HFF-Myc (cell line): ENCODE measurements around the gene LYAR.
A peak's percentile ranks its signal among the peaks of the same experiment; 100 is the strongest.
"Not testable (repeated sequence)": the region's sequence is repeated elsewhere in the genome, so short reads cannot be mapped to it uniquely, and the experiment has no call there.

Experiments used
- DNase-seq: peaks from one replicate; pipeline ENCODE4 v3.0.0-alpha.2; 2011; ENCODE audit warnings: low read depth; ENCODE audit errors: extremely low read depth
- H3K4me3 ChIP-seq: replicated peaks from 2 replicates; pipeline ENCODE4 v1.5.1; 2011; ENCODE audit warnings: low read depth, mild to moderate bottlenecking, control low read depth, low read length
- TF ChIP-seq, protein P1 (sequence below): IDR thresholded peaks from 2 replicates; pipeline ENCODE4 v1.5.1; 2012; ENCODE audit warnings: mild to moderate bottlenecking, low read depth, low read length, control low read depth; ENCODE audit errors: missing control alignments

LYAR gene

GRCh38 chr4:4247696-4248028, 42.3 kb downstream of the LYAR start:
- no peak for DNase-seq
- TF ChIP-seq, protein P1, sequence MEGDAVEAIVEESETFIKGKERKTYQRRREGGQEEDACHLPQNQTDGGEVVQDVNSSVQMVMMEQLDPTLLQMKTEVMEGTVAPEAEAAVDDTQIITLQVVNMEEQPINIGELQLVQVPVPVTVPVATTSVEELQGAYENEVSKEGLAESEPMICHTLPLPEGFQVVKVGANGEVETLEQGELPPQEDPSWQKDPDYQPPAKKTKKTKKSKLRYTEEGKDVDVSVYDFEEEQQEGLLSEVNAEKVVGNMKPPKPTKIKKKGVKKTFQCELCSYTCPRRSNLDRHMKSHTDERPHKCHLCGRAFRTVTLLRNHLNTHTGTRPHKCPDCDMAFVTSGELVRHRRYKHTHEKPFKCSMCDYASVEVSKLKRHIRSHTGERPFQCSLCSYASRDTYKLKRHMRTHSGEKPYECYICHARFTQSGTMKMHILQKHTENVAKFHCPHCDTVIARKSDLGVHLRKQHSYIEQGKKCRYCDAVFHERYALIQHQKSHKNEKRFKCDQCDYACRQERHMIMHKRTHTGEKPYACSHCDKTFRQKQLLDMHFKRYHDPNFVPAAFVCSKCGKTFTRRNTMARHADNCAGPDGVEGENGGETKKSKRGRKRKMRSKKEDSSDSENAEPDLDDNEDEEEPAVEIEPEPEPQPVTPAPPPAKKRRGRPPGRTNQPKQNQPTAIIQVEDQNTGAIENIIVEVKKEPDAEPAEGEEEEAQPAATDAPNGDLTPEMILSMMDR: no peak

DNA sequence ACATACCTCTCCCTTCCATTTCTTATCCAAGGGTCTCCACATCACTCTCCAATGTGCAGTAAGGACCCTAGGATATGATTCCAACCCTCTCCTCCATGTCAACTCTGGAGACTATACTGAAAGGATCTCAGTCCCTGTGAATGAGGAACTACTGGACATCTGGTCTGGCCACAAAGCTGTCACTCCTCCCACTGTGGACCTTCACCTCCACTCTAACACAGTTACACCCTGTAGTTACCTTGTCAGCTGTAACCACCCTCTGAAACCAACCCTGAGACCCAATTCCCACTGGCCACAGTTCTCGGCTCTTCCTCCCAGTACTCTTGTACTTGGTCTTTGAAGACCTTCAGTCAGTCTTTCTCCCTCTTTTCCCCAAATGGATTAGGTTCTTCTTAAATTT, 44.8 kb downstream of the LYAR start:
- TF ChIP-seq, protein P1: no peak
- no peak for DNase-seq
- no peak overlapping the region for H3K4me3 ChIP-seq

More at GRCh38 chr4:4247696-4248028, 42.3 kb downstream of the LYAR start:
- peak overlapping the region; percentile 97 for H3K4me3 ChIP-seq

DNA sequence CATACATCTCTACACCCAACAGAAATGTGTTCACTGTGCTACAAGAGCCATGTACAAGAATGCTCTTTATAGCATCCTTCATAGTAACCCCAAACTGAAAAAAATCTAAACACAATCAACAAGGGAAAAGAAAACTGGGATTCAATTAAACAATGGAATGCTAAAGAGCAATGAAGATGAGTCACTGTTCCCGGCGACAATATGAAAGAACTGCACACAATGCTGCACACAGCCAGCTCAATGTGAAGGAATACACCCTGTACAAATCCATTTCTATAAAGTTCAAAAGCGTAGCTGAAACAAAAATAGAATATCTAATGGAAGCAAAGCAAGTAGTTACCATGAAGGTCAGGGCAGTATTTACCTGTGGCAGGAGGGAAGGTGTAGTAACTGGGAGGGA, 50.4 kb downstream of the LYAR start:
- DNase-seq, H3K4me3 ChIP-seq: not testable (repeated sequence)

- no peak overlapping the region for H3K4me3 ChIP-seq
- TF ChIP-seq, protein P1: no peak
- no peak for DNase-seq
Measured at GRCh38 chr4:4233610-4234009, 56.3 kb downstream of the LYAR start.

DNA sequence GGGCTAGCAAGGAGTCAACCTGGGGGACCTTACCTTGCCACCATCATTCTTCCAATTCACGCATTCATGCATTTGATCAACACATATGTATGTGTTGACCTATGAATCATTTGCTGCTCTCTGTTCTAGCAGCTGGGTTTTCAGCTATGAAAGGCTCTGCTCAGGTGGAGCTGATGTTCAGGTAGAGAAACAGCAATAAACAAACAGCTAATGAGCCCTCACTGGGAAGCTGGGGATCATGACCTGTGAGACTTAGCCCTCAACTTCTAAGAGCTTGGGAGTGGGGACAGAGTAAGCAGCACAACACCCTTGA, 61.6 kb downstream of the LYAR start:
- no peak for DNase-seq
- TF ChIP-seq, protein P1: no peak
- H3K4me3 ChIP-seq: no peak overlapping the region

- no peak for DNase-seq
- H3K4me3 ChIP-seq: no peak overlapping the region
- TF ChIP-seq, protein P1: no peak
Measured at GRCh38 chr4:4227510-4228355, 62.2 kb downstream of the LYAR start.

DNA sequence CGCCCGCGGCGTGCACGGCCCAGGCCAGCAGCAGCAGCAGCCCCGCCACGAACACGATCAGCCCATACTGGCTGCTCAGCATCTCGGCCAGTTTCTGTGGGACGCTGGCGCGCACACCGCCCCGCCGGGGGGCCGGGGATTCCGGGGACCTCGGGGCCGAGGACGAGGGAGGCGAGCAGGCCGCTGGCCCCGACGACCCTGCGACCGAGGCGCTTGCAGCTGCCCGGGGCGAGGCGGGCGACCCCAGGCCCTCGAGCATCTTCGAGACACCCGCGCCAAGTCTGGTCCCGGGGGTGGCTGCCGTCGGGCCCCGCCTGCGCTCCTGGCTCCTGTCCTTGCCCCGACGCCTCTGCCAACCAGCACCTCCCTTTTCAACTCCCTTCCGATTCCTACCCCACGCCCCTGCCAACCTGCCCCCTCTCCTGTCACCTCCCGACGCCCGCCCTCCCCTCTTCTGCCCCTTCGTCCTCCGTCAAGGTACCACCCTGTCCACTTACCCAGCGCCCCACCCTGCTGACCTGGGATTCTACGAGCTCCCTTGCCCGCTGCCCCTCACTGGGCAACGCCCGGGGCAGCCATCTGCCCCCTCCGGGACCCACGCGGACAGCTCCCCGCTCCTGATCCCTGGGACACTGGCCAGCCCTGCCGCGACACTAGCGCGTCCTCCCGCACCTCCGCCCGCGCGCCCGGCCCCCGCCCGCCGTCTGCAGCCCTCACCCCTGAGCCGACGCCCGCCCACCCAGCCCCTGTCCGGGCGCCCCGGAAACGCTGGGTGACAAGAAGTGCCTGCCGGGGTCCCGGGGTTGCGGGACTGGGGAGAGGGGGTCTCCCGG, 63.1 kb downstream of the LYAR start, which contains the start of gene OTOP1:
TSS of gene OTOP1 (minus strand) at position 324 of the 833 bp plus-strand sequence. CDS start at position 259, 65 bp downstream.
- H3K4me3 ChIP-seq: no peak within 1 kb of the TSS
- no peak for DNase-seq
- TF ChIP-seq, protein P1: no peak
